Caco-2 (cell line): ENCODE measurements around the gene DBI. TPM values are rescaled to one million over a fixed set of nuclear protein-coding genes. Genes with fewer than 3 reads are reported as not detected.

Source experiments
- BruUV-seq: library from RNA; stranded (reverse); fragments of 400-500 nt; replicated peaks from 2 replicates; lab custom pipeline; 2021; lab: Mats Ljungman, UMichigan
- CTCF ChIA-PET: fragments of 300-600 bp; sonication (Branson Sonifier 250); formaldehyde crosslinking; loops from one replicate; lab custom pipeline; 2022; ENCODE audit warnings: antibody characterized with exemption; lab: Charles Lee
- POLR2A ChIA-PET: fragments of 300-600 bp; sonication (Branson Sonifier 250); formaldehyde crosslinking; loops from one replicate; lab custom pipeline; 2022; ENCODE audit warnings: antibody characterized with exemption; lab: Charles Lee
- DNase-seq, 2 experiments: peaks; one replicate each; pipeline versions ENCODE4 v3.0.0 to v3.0.0-alpha.2; 2020 to 2022
- H3K27me3 ChIP-seq: replicated peaks from 2 replicates; pipeline ENCODE4 v1.6.0; 2011; ENCODE audit warnings: low read length; ENCODE audit not compliant: control insufficient read depth, insufficient read depth
- H3K36me3 ChIP-seq: 2 replicates; pipeline ENCODE4 v1.5.1; 2011; ENCODE audit warnings: low read length; ENCODE audit not compliant: control insufficient read depth, insufficient read depth
- H3K4me1 ChIP-seq: fragments of 250-450 bp; sonication (Bioruptor Pico); 2 replicates; pipeline ENCODE4 v1.5.1; 2020; ENCODE audit warnings: mild to moderate bottlenecking
- H3K4me3 ChIP-seq: 2 replicates; pipeline ENCODE4 v1.5.1; 2011; ENCODE audit warnings: low read depth, mild to moderate bottlenecking, control low read depth, low read length
- H3K9me3 ChIP-seq: fragments of 250-450 bp; sonication (Bioruptor Pico); 2 replicates; pipeline ENCODE4 v1.5.1; 2020; ENCODE audit warnings: mild to moderate bottlenecking, moderate library complexity
- H3K27ac Mint-ChIP-seq: one replicate; pipeline ENCODE4 v1.8.0; 2022; ENCODE audit warnings: mixed read lengths; ENCODE audit not compliant: unreplicated experiment
- H3K27me3 Mint-ChIP-seq: one replicate; pipeline ENCODE4 v1.8.0; 2022; ENCODE audit warnings: mixed read lengths; ENCODE audit not compliant: insufficient read depth, unreplicated experiment
- H3K36me3 Mint-ChIP-seq: one replicate; pipeline ENCODE4 v1.8.0; 2022; ENCODE audit warnings: mild to moderate bottlenecking, mixed read lengths; ENCODE audit not compliant: insufficient read depth, unreplicated experiment
- H3K4me1 Mint-ChIP-seq: one replicate; pipeline ENCODE4 v1.8.0; 2022; ENCODE audit warnings: low read depth, mixed read lengths; ENCODE audit not compliant: unreplicated experiment
- H3K4me3 Mint-ChIP-seq: one replicate; pipeline ENCODE4 v1.8.0; 2022; ENCODE audit warnings: mild to moderate bottlenecking, moderate library complexity, mixed read lengths; ENCODE audit not compliant: unreplicated experiment
- H3K9me3 Mint-ChIP-seq: one replicate; pipeline ENCODE4 v1.8.0; 2022; ENCODE audit warnings: mixed read lengths; ENCODE audit not compliant: unreplicated experiment
- intact Hi-C: fragments of 100-400 bp; cut with micrococcal nuclease; formaldehyde crosslinking; loops from one replicate; pipeline ENCODE4 v1.10.0; 2022; ENCODE audit not compliant: unreplicated experiment
- total RNA-seq: library from RNA; stranded (reverse); gene quantifications from 2 replicates; pipeline ENCODE4 v1.2.3, GENCODE V29; 2022
- TF ChIP-seq, protein P1 (sequence below), 2 experiments: fragments of 200-600 bp in 1 of 2; IDR thresholded peaks; 1 replicate in 1 of 2; 2 replicates in 1 of 2; pipeline versions ENCODE4 v1.5.1 to v1.8.0; 2011 to 2022; ENCODE audit warnings: antibody characterized with exemption in 1 of 2, control low read depth in 1 of 2, inconsistent platforms in 1 of 2, low read depth in 1 of 2, low read length in 1 of 2, mild to moderate bottlenecking in 1 of 2, moderate library complexity in 1 of 2; ENCODE audit not compliant: insufficient read depth in 1 of 2, severe bottlenecking in 1 of 2, unreplicated experiment in 1 of 2

Gene DBI
- total RNA-seq, 1 experiment from 2014 or later, result 257 TPM

DNA sequence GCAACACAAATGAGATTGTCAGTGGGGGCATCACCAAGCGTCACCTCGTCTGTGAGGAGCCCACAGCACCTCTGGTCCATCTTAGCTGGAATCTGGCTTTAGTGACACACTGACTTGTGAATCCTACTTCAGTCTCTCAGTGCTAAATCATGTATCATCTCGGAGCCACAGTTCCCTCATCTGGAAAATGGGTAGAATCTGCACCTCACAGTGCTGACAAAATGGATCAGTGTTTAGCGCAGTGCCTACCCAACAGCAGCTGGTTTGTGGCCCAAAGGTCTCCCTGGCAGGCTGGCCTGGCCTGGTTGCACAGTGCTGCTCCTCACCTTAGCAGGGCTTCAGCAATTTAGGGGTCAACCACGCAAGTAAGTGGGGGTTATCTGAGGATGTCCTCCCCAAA lies 10.0 kb downstream of the DBI start:
- H3K4me3 Mint-ChIP-seq, result no peak overlapping the region
- no peak for DNase-seq
- Histone ChIP-seq H3K4me1 (peaks cover 10% of the 10 kb centered on the region), H3K36me3 (peaks cover 11% of the 10 kb centered on the region), H3K4me3 (no peak overlapping the region), H3K9me3 (peaks cover 14% of the 10 kb centered on the region), H3K27me3 (no peaks in the 10 kb centered on the region)
- peaks cover 23% of the 10 kb centered on the region for H3K9me3 Mint-ChIP-seq
- BruUV-seq, result no TSS peak
- ChIA-PET CTCF (no interaction called here), POLR2A (no interaction called here)
- no peaks in the 10 kb centered on the region for H3K27me3 Mint-ChIP-seq
- intact Hi-C loops, result no loop called here
- H3K4me1 Mint-ChIP-seq, result peaks cover 7% of the 10 kb centered on the region
- H3K27ac Mint-ChIP-seq, result no peak overlapping the region
- TF ChIP-seq, protein P1, sequence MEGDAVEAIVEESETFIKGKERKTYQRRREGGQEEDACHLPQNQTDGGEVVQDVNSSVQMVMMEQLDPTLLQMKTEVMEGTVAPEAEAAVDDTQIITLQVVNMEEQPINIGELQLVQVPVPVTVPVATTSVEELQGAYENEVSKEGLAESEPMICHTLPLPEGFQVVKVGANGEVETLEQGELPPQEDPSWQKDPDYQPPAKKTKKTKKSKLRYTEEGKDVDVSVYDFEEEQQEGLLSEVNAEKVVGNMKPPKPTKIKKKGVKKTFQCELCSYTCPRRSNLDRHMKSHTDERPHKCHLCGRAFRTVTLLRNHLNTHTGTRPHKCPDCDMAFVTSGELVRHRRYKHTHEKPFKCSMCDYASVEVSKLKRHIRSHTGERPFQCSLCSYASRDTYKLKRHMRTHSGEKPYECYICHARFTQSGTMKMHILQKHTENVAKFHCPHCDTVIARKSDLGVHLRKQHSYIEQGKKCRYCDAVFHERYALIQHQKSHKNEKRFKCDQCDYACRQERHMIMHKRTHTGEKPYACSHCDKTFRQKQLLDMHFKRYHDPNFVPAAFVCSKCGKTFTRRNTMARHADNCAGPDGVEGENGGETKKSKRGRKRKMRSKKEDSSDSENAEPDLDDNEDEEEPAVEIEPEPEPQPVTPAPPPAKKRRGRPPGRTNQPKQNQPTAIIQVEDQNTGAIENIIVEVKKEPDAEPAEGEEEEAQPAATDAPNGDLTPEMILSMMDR (IDR thresholded peaks at IDR 0.05; ENCODE audit: insufficient read depth in 1 of 2, low read depth in 1 of 2, low read length in 1 of 2, severe bottlenecking in 1 of 2, unreplicated experiment in 1 of 2), result no peak
- H3K36me3 Mint-ChIP-seq, result peaks cover 32% of the 10 kb centered on the region

DNA sequence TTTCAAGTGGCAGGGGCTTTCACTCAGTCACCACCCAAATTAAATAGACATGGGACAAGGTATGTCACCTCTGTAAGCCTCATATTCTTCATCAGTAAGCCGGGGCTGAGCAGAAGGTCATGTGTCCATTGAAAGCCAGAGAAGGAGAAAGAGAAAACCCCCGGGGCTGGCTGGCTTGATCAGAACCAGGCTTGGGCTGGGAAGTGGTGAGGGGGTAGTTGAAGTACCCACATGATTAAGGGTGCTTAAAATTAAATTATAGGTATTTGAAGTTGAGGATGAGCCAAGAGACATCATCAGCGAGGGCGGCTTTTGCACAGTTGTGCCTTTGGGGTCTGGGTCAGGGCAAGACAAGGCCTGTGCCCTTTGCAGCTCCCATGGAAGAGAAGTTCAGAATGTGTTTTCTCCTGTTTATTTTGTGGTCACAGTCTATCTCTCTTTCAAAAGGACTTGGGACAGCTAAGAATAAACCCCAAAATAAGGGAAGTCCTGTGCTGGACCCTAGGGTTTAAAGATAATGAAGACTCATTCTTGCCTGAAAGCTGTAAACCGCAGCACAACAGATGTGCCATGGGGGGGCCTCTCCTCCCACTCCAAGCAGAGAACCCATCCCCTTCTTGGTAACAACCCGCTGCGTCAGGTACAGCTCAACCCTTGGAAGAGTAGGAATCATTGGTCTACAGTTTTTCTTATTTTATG lies 10.7 kb downstream of the DBI start:
- Mint-ChIP-seq H3K4me1 (peaks cover 7% of the 10 kb centered on the region), H3K9me3 (peaks cover 17% of the 10 kb centered on the region), H3K27me3 (no peaks in the 10 kb centered on the region), H3K36me3 (peaks cover 26% of the 10 kb centered on the region), H3K27ac (no peak overlapping the region), H3K4me3 (no peak overlapping the region)
- TF ChIP-seq, protein P1 (IDR thresholded peaks at IDR 0.05; ENCODE audit: insufficient read depth in 1 of 2, low read depth in 1 of 2, low read length in 1 of 2, severe bottlenecking in 1 of 2, unreplicated experiment in 1 of 2), result no peak
- no peak for DNase-seq
- peaks cover 10% of the 10 kb centered on the region for H3K4me1 ChIP-seq
- POLR2A ChIA-PET, result no interaction called here
- CTCF ChIA-PET, result no interaction called here
- peaks cover 14% of the 10 kb centered on the region for H3K9me3 ChIP-seq
- H3K36me3 ChIP-seq, result peaks cover 9% of the 10 kb centered on the region
- no peak overlapping the region for H3K4me3 ChIP-seq
- intact Hi-C loops, result no loop called here
- no TSS peak for BruUV-seq
- H3K27me3 ChIP-seq, result no peaks in the 10 kb centered on the region

DNA sequence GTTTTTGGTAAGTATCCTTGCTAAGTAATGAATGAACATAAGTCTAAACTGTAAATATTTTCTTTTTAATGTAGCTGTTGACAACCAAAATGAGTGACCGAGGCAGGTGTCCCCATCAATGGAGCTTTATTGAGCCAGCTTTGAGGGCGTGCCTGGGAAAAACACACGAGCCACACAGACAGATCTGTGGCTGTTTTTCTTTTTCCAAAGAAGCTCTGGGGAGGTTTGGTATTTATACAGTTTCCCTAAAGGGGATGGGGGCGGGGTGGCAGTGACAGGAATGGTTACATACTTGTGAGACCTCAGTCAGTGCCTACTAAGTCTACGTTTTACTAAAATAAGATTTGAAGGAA lies 11.2 kb downstream of the DBI start:
- no peak for DNase-seq
- Histone ChIP-seq H3K27me3 (no peaks in the 10 kb centered on the region), H3K9me3 (peaks cover 13% of the 10 kb centered on the region), H3K4me3 (no peak overlapping the region), H3K36me3 (peaks cover 6% of the 10 kb centered on the region), H3K4me1 (peaks cover 10% of the 10 kb centered on the region)
- peaks cover 12% of the 10 kb centered on the region for H3K9me3 Mint-ChIP-seq
- no peak overlapping the region for H3K27ac Mint-ChIP-seq
- H3K36me3 Mint-ChIP-seq, result peaks cover 20% of the 10 kb centered on the region
- no TSS peak for BruUV-seq
- H3K27me3 Mint-ChIP-seq, result no peaks in the 10 kb centered on the region
- TF ChIP-seq, protein P1 (IDR thresholded peaks at IDR 0.05; ENCODE audit: insufficient read depth in 1 of 2, low read depth in 1 of 2, low read length in 1 of 2, severe bottlenecking in 1 of 2, unreplicated experiment in 1 of 2), result no peak
- no peak overlapping the region for H3K4me3 Mint-ChIP-seq
- H3K4me1 Mint-ChIP-seq, result peaks cover 7% of the 10 kb centered on the region
- intact Hi-C loops, result no loop called here
- CTCF ChIA-PET, result no interaction called here
- POLR2A ChIA-PET, result interaction anchor here (0.6 kb wide), 1 partner anchor 11 kb away, joined by 3 read pairs; the partner anchor contains the start of genes C2orf76 and DBI
